Ovary (tissue), 9 donors: ENCODE measurements around the gene USP4. TPM values are rescaled to one million over a fixed set of nuclear protein-coding genes. Genes with fewer than 3 reads are reported as not detected.
"Not testable (repeated sequence)": the region's sequence is repeated elsewhere in the genome, so short reads cannot be mapped to it uniquely, and the experiment has no call there.

Source experiments
- DNase-seq, 5 donors: peaks; one replicate each; pipeline ENCODE4 v3.0.0-alpha.2; 2019 to 2020
- H3K27ac ChIP-seq, 2 donors: fragments of 200-600 bp; one replicate each; pipeline versions ENCODE4 v1.5.1 to v1.8.0; 2019 to 2022
- H3K27me3 ChIP-seq: fragments of 200-600 bp; one replicate; pipeline ENCODE4 v1.8.0; 2022
- H3K36me3 ChIP-seq: fragments of 200-600 bp; sonication (generic); one replicate; pipeline ENCODE4 v1.5.1; 2019
- H3K4me1 ChIP-seq: one replicate; pipeline ENCODE4 v1.8.1; 2013; ENCODE audit warnings: mild to moderate bottlenecking, moderate library complexity; ENCODE audit not compliant: insufficient read depth
- H3K4me3 ChIP-seq: fragments of 200-600 bp; sonication (generic); one replicate; pipeline ENCODE4 v1.5.1; 2017
- H3K9me3 ChIP-seq, 2 donors: fragments of 200-600 bp in 1 of 2; sonication (generic) in 1 of 2; one replicate each; pipeline versions ENCODE4 v1.5.1 to v1.8.1; 2013 to 2019; ENCODE audit warnings: mild to moderate bottlenecking in 1 of 2, moderate library complexity in 1 of 2
- CTCF ChIP-seq, 3 donors: fragments of 450-650 bp in 2 of 3; fragments of 200-600 bp in 1 of 3; IDR thresholded peaks; one replicate each; pipeline versions ENCODE4 v1.5.1 to v1.8.0; 2016 to 2022; ENCODE audit warnings: antibody characterized with exemption in 3 of 3, mild to moderate bottlenecking in 1 of 3
- EP300 ChIP-seq: sonication (generic); formaldehyde crosslinking; IDR thresholded peaks from one replicate; pipeline ENCODE4 v1.6.1; 2017; ENCODE audit warnings: antibody characterized with exemption
- POLR2A ChIP-seq: fragments of 450-650 bp; IDR thresholded peaks from one replicate; pipeline ENCODE4 v1.6.1; 2017; ENCODE audit warnings: antibody characterized with exemption, mild to moderate bottlenecking, moderate library complexity
- WGBS, 3 donors: extraction: QIAGEN DNeasy Blood & Tissue Kit in 1 of 3; methylation state at CpG; one replicate each; pipeline versions ENCODE4 v1.1.5 to v1.1.7; 2013 to 2017; 5-methylcytosine and 5-hydroxymethylcytosine counted together
- intact Hi-C, 4 donors: fragments of 100-400 bp; cut with DNase I; formaldehyde crosslinking; loops; one replicate each; pipeline versions ENCODE4 v1.11.0 to v1.15.1; 2022 to 2023
- polyA plus RNA-seq, 2 donors: library from polyadenylated mRNA; stranded (reverse); fragments of 200-250 nt in 1 of 2; fragments of 350-450 nt in 1 of 2; fragmentation: Illumina TruSeq in 1 of 2; extraction: RNeasy Lipid Tissue Mini Kit (QIAGEN cat#74804) in 1 of 2; gene quantifications; one replicate each; pipeline ENCODE4 v1.2.3, GENCODE V29; 2013 to 2014
- total RNA-seq, 7 donors: library from RNA; depleted of rRNA in 2 of 7; stranded (reverse); fragments of >200 nt in 2 of 7; fragmentation: NEBNext Ultra II Directional in 3 of 7; extraction: Animal tissue kit (Norgen Biotek cat#: 25700) in 3 of 7; gene quantifications; one replicate each; pipeline versions ENCODE4 v1.1.0 to v1.2.4, GENCODE V29; 2016 to 2023
- donor health status: DM: no; HTN: no; CAD: no; lungs with moderate emphysema.
- donor health status: DM: no; HTN: no; CAD: no.
- donor health status: Bipolar disorder and iron deficiency.
- donor health status: DM: yes; HTN: yes; CAD: no.
- donor health status: DM: no; HTN: no; CAD: no.
- donor health status: DM: yes; HTN: yes; CAD: no.

USP4 gene
- total and polyA plus RNA-seq, 9 donors, result 12.5 to 76.5 (median 52.5) TPM

- no peak for DNase-seq
- TF ChIP-seq CTCF (IDR thresholded peaks at IDR 0.05) (no peak), EP300 (no peak), POLR2A (no peak)
- Histone ChIP-seq H3K36me3 (no peaks in the 10 kb centered on the region), H3K9me3 (no peaks in the 10 kb centered on the region), H3K4me3 (no peak overlapping the region), H3K4me1 (peaks cover 4% of the 10 kb centered on the region), H3K27ac (no peak overlapping the region), H3K27me3 (no peaks in the 10 kb centered on the region)
- 82 to 85% (median 84%) methylated on average over 5 of the region's 5 CpGs for WGBS, 3 donors
- intact Hi-C loops, result loop anchor here in 1 of 4 donors (10.0 kb wide), 1 partner anchor 92 kb away; no protein-coding TSS in a partner anchor
These were observed 13.1 kb upstream of the USP4 start for GRCh38 chr3:49352890-49353421.

GRCh38 chr3:49352281-49352680, 12.4 kb upstream of the USP4 start:
- no peak overlapping the region for H3K27ac ChIP-seq
- peaks cover 4% of the 10 kb centered on the region for H3K4me1 ChIP-seq
- DNase-seq, result no peak
- H3K9me3 ChIP-seq, result no peaks in the 10 kb centered on the region
- intact Hi-C loops, result loop anchor here in 1 of 4 donors (10.0 kb wide), 1 partner anchor 93 kb away; no protein-coding TSS in a partner anchor
- TF ChIP-seq POLR2A (no peak), EP300 (no peak), CTCF (IDR thresholded peaks at IDR 0.05) (no peak)
- no peaks in the 10 kb centered on the region for H3K27me3 ChIP-seq
- no peaks in the 10 kb centered on the region for H3K36me3 ChIP-seq
- no peak overlapping the region for H3K4me3 ChIP-seq
- 71 to 78% (median 74%) methylated on average over 2 of the region's 2 CpGs for WGBS, 3 donors

GRCh38 chr3:49351521-49352011, 11.7 kb upstream of the USP4 start:
- H3K4me3 ChIP-seq, result no peak overlapping the region
- H3K36me3 ChIP-seq, result no peaks in the 10 kb centered on the region
- H3K4me1 ChIP-seq, result peaks cover 3% of the 10 kb centered on the region
- TF ChIP-seq POLR2A (no peak), EP300 (no peak)
- H3K9me3 ChIP-seq, result no peaks in the 10 kb centered on the region
- 29 to 51% (median 30%) methylated on average over 1 of the region's 1 CpG for WGBS, 3 donors
- DNase-seq, result no peak
- intact Hi-C loops, result loop anchor here in 1 of 4 donors (10.0 kb wide), 1 partner anchor 93 kb away; no protein-coding TSS in a partner anchor
- H3K27ac ChIP-seq, result no peak overlapping the region
- no peaks in the 10 kb centered on the region for H3K27me3 ChIP-seq

GRCh38 chr3:49349348-49350114, 9.7 kb upstream of the USP4 start:
- 65 to 76% (median 72%) methylated on average over 3 of the region's 3 CpGs for WGBS, 3 donors
- TF ChIP-seq POLR2A, result no peak
- no peak for TF ChIP-seq CTCF (IDR thresholded peaks at IDR 0.05)
- TF ChIP-seq EP300, result no peak
- Histone ChIP-seq H3K27ac (no peak overlapping the region), H3K4me3 (no peak overlapping the region), H3K27me3 (no peaks in the 10 kb centered on the region), H3K9me3 (no peaks in the 10 kb centered on the region), H3K36me3 (no peaks in the 10 kb centered on the region), H3K4me1 (no peaks in the 10 kb centered on the region)
- no peak for DNase-seq
- intact Hi-C loops, result loop anchor here in 2 of 4 donors (10.0 kb wide), 1 partner anchor 95 kb away; no protein-coding TSS in a partner anchor

- H3K4me3 ChIP-seq, H3K36me3 ChIP-seq, H3K27me3 ChIP-seq, H3K4me1 ChIP-seq, DNase-seq, H3K27ac ChIP-seq, H3K9me3 ChIP-seq: not testable (repeated sequence)
- intact Hi-C loops, result loop anchor here in 1 of 4 donors (10.0 kb wide), 1 partner anchor 96 kb away; no protein-coding TSS in a partner anchor
- 88 to 93% (median 93%) methylated on average over 12 of the region's 12 CpGs for WGBS, 3 donors
These were observed 8.5 kb upstream of the USP4 start for GRCh38 chr3:49348361-49348760.
